A549 treated with AZD9567 at 1 μM for 4 hours (cell line): Measurements from ENCODE around the gene HDHD2. TPM values are rescaled to one million over a fixed set of nuclear protein-coding genes. Genes with fewer than 3 reads are reported as not detected.

Experiments used
- total RNA-seq: library from RNA; stranded (reverse); fragments of 200-300 nt; extraction: Qiagen RNA extraction; gene quantifications from 5 replicates; pipeline ENCODE4 v1.2.3, GENCODE V29; 2022; ENCODE audit not compliant: insufficient read depth

The HDHD2 gene, protein sequence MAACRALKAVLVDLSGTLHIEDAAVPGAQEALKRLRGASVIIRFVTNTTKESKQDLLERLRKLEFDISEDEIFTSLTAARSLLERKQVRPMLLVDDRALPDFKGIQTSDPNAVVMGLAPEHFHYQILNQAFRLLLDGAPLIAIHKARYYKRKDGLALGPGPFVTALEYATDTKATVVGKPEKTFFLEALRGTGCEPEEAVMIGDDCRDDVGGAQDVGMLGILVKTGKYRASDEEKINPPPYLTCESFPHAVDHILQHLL
- 7.4 to 14.5 TPM (median 10.3 TPM) in 5 replicates for total RNA-seq

DNA sequence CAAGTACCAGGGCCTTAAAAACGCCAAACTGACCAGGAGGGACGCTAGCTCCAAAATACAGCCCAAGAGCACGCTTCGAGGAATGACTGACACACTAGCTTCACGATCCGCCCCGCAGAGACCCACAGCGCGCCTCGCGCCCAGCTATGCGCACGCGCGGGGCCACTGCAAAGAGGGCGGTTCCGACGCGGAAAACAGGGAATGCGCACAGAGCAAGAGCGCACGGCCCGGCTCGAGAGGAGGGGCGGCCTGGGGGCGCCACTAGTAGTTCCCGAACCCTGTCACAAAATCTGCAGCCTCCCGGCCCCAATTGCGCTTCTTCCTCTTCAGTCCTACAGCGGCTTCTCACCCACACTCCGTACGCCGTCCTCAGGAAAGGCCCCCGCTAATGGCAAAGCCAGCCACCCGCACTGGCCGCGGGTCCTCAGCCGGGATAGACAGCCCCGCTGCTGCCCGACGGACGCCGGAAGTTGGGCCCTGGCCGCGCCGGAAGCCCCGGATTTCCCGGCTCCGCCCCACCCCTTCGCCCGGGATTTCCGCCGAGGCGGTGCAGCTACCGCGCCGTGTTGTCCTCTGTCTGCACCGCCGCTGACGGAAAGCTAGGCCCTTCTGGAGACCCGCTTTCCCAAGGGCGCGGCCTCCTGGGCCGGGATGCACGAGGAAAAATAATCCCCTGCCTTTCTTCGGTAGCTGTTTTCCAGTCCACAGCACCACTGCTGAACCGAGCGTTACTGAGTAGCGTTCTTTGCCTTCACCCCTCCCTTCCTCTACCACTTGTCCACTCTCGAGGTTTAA is at the start of gene HDHD2:
Gene HDHD2, minus strand, starts transcription at position 472 of the 795 bp plus-strand sequence. CDS start 14,061 bp downstream, outside the sequence.

DNA sequence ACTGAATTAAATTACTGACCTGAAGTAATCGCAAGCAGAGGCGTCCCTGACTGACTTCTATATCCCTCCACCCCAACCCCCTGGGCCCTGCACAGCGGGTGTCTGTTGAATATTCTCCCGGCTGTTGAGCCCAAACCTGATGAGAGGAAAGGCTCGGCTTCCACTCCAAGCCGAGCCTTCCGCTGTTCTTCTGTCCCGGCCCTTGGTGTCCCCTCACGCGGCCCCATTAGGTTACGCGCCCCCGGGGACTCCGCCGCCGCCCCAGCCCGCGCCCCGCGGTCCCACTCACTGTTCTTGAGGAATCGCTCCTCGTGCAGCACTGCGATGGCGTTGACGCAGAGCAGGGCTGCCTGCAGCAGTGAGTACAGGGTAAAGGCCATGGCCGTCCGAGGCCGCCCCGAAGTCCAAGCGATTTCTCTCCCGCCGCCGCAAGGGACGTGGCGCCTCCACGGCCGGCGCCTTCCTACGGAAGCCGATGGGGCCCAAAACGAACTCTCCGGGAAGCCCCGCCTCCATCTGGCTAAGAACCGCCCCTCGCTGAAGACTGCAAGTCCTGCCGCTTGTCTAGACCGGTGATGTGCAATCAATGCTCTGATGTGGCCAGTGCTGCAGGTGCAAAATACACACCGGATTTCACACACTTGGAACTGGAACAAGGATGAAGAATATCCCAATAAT is 25.7 kb upstream of the HDHD2 start, which contains the start of gene IER3IP1:
Gene IER3IP1, minus strand, starts transcription at position 467 of the 678 bp plus-strand sequence. Its CDS starts 87 bp downstream, at position 380.

Other genes starting within 250 kb of the HDHD2 start
- 8.3 to 9.0 TPM (median 8.6 TPM) in 5 replicates for gene PIAS2, start 233.0 kb downstream of the HDHD2 start, total RNA-seq
- 1.3 to 2.2 TPM (median 1.8 TPM) in 5 replicates for gene KATNAL2, start 232.9 kb downstream of the HDHD2 start, total RNA-seq
- not detected in 5 replicates for gene ELOA2, start 114.9 kb downstream of the HDHD2 start, total RNA-seq
- gene IER3IP1, start 25.9 kb upstream of the HDHD2 start, total RNA-seq = 17.3 to 19.0 TPM (median 18.1 TPM) in 5 replicates
- not detected in 5 replicates for gene SKOR2, start 101.2 kb upstream of the HDHD2 start, total RNA-seq